MM.1S (cell line): ENCODE results near the gene VPS8.

Experiments used
- DNase-seq: peaks from one replicate; pipeline ENCODE4 v3.0.0-alpha.2; 2015
- H2AFZ ChIP-seq: fragments of 300-600 bp; sonication (generic); 2 replicates; pipeline ENCODE4 v1.6.0; 2016; ENCODE audit warnings: antibody characterized with exemption, low read length
- H3F3A ChIP-seq: fragments of 300-600 bp; sonication (generic); 2 replicates; pipeline ENCODE4 v1.6.1; 2016; ENCODE audit warnings: mild to moderate bottlenecking, antibody characterized with exemption, low read length, moderate library complexity, mixed read lengths; ENCODE audit not compliant: insufficient read depth
- H3K27ac ChIP-seq: fragments of 300-600 bp; sonication (generic); 2 replicates; pipeline ENCODE4 v1.5.1; 2016; ENCODE audit warnings: mild to moderate bottlenecking, low read length
- H3K27me3 ChIP-seq: fragments of 300-600 bp; sonication (generic); replicated peaks from 2 replicates; pipeline ENCODE4 v1.6.0; 2016; ENCODE audit warnings: low read length; ENCODE audit not compliant: insufficient read depth
- H3K36me3 ChIP-seq: fragments of 300-600 bp; sonication (generic); replicated peaks from 2 replicates; pipeline ENCODE4 v1.6.1; 2016; ENCODE audit warnings: mild to moderate bottlenecking, low read length, mixed read lengths; ENCODE audit not compliant: insufficient read depth
- H3K4me1 ChIP-seq: fragments of 300-600 bp; sonication (generic); 2 replicates; pipeline ENCODE4 v1.6.1; 2016; ENCODE audit warnings: low read length, mixed read lengths
- H3K4me2 ChIP-seq: fragments of 300-600 bp; sonication (generic); 2 replicates; pipeline ENCODE4 v1.6.0; 2016; ENCODE audit warnings: low read depth, low read length
- H3K4me3 ChIP-seq: fragments of 300-600 bp; sonication (generic); 2 replicates; pipeline ENCODE4 v1.5.1; 2016; ENCODE audit warnings: low read length, mixed read lengths
- H3K79me2 ChIP-seq: fragments of 300-600 bp; sonication (generic); 2 replicates; pipeline ENCODE4 v1.6.1; 2016; ENCODE audit warnings: mixed run types, low read length, mixed read lengths
- H3K9ac ChIP-seq: fragments of 300-600 bp; sonication (generic); 2 replicates; pipeline ENCODE4 v1.6.1; 2016; ENCODE audit warnings: low read length, mixed read lengths
- H3K9me2 ChIP-seq: fragments of 300-600 bp; sonication (generic); replicated peaks from 2 replicates; pipeline ENCODE4 v1.6.1; 2016; ENCODE audit warnings: mild to moderate bottlenecking, low read length, mixed read lengths; ENCODE audit not compliant: insufficient read depth
- H3K9me3 ChIP-seq: fragments of 300-600 bp; sonication (generic); replicated peaks from 2 replicates; pipeline ENCODE4 v1.6.1; 2016; ENCODE audit warnings: mild to moderate bottlenecking, low read length, mixed read lengths; ENCODE audit not compliant: insufficient read depth
- H4K20me1 ChIP-seq: fragments of 300-600 bp; sonication (generic); 2 replicates; pipeline ENCODE4 v1.6.1; 2016; ENCODE audit warnings: mild to moderate bottlenecking, low read length, moderate library complexity, mixed read lengths; ENCODE audit not compliant: insufficient read depth
- EZH2 ChIP-seq: fragments of 300-600 bp; sonication (generic); optimal IDR thresholded peaks from 2 replicates; pipeline ENCODE3; 2017; ENCODE audit warnings: low read depth, mild to moderate bottlenecking, antibody characterized with exemption, low read length, mixed read lengths
- EZH2phosphoT487 ChIP-seq: fragments of 300-600 bp; sonication (generic); IDR thresholded peaks from 2 replicates; pipeline ENCODE4 v1.6.1; 2018; ENCODE audit warnings: antibody characterized with exemption, low read length
- TF ChIP-seq, protein P1 (sequence below): fragments of 300-600 bp; sonication (generic); IDR thresholded peaks from 2 replicates; pipeline ENCODE4 v1.5.1; 2016; ENCODE audit warnings: antibody characterized with exemption, low read length, mixed read lengths

VPS8 gene

GRCh38 chr3:184816614-184817013 lies 4.6 kb downstream of the VPS8 start:
- Histone ChIP-seq H3K36me3 (no peaks in the 10 kb centered on the region), H3K27ac (no peak overlapping the region), H3K9me3 (no peaks in the 10 kb centered on the region), H2AFZ (no peak overlapping the region), H3K4me1 (peaks cover 14% of the 10 kb centered on the region), H3K27me3 (no peaks in the 10 kb centered on the region), H3F3A (0 out of 2 replicates have a peak, but pooled peaks cover 5% of the 10 kb centered on the region), H3K9me2 (no peaks in the 10 kb centered on the region), H3K79me2 (peaks cover 24% of the 10 kb centered on the region), H4K20me1 (no peaks in the 10 kb centered on the region), H3K9ac (no peak overlapping the region), H3K4me3 (no peak overlapping the region), H3K4me2 (no peak overlapping the region)
- DNase-seq, result no peak
- TF ChIP-seq, protein P1, sequence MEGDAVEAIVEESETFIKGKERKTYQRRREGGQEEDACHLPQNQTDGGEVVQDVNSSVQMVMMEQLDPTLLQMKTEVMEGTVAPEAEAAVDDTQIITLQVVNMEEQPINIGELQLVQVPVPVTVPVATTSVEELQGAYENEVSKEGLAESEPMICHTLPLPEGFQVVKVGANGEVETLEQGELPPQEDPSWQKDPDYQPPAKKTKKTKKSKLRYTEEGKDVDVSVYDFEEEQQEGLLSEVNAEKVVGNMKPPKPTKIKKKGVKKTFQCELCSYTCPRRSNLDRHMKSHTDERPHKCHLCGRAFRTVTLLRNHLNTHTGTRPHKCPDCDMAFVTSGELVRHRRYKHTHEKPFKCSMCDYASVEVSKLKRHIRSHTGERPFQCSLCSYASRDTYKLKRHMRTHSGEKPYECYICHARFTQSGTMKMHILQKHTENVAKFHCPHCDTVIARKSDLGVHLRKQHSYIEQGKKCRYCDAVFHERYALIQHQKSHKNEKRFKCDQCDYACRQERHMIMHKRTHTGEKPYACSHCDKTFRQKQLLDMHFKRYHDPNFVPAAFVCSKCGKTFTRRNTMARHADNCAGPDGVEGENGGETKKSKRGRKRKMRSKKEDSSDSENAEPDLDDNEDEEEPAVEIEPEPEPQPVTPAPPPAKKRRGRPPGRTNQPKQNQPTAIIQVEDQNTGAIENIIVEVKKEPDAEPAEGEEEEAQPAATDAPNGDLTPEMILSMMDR, result no peak
- TF ChIP-seq EZH2, result no peak
- TF ChIP-seq EZH2phosphoT487, result no peak

- Histone ChIP-seq H3K79me2 (no peaks in the 10 kb centered on the region), H4K20me1 (no peaks in the 10 kb centered on the region), H3K9me3 (no peaks in the 10 kb centered on the region), H3K4me1 (no peaks in the 10 kb centered on the region), H3K27ac (no peak overlapping the region), H3K9ac (no peak overlapping the region), H3K9me2 (no peaks in the 10 kb centered on the region), H3K4me2 (no peak overlapping the region), H3K4me3 (no peak overlapping the region), H3F3A (no peaks in the 10 kb centered on the region), H2AFZ (no peak overlapping the region), H3K36me3 (no peaks in the 10 kb centered on the region), H3K27me3 (no peaks in the 10 kb centered on the region)
- TF ChIP-seq, protein P1, result no peak
- TF ChIP-seq EZH2phosphoT487 (no peak), EZH2 (no peak)
- no peak for DNase-seq
Observed at GRCh38 chr3:184820525-184820924, 8.6 kb downstream of the VPS8 start.

DNA sequence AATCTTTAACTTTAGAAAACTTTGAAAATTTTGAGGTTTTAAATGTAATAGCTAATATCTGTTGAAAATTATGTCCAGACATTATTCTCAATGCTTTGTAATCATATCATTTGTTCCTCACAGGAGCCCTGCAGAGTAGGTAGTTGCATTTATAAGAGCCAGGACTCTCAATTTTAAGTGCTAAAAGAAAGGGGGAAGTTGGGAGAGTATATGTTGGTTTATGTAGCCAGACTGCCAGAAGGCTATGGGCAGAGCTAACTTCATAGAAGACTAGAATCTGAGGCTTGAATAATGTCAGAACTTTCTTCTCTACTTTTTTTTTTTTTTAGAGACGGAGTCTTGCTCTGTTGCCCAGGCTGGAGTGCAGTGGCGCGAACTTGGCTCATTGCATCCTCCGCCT lies 9.1 kb downstream of the VPS8 start:
- TF ChIP-seq, protein P1, result no peak
- no peak for TF ChIP-seq EZH2phosphoT487
- TF ChIP-seq EZH2, result no peak
- H3K79me2 ChIP-seq, result no peaks in the 10 kb centered on the region
- no peak overlapping the region for H3K9ac ChIP-seq
- no peaks in the 10 kb centered on the region for H3K4me1 ChIP-seq
- no peak for DNase-seq
- no peaks in the 10 kb centered on the region for H3K9me3 ChIP-seq
- no peak overlapping the region for H3K27ac ChIP-seq
- no peaks in the 10 kb centered on the region for H3F3A ChIP-seq
- no peaks in the 10 kb centered on the region for H3K27me3 ChIP-seq
- H3K4me2 ChIP-seq, result no peak overlapping the region
- no peak overlapping the region for H2AFZ ChIP-seq
- H3K36me3 ChIP-seq, result no peaks in the 10 kb centered on the region
- H3K9me2 ChIP-seq, result no peaks in the 10 kb centered on the region
- no peak overlapping the region for H3K4me3 ChIP-seq
- H4K20me1 ChIP-seq, result no peaks in the 10 kb centered on the region

DNA sequence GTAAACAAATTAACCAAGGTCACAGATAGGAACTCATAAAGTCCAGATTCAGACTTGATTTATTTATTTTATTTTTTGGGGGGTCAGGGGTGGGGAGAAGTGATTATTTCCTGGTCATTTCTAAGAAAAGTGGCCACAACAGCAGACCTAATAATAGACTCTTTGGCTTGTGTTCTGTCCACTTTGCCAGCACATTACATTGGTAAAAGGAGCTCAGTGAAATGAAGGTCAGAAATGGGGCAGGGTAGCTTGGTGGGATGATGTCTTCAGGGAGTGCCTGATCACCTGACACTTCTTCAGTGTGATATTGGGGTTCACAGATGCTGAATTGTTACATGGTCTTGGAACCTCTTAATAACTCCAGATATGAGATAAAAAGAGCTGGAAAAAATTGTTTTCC lies 10.1 kb downstream of the VPS8 start:
- Histone ChIP-seq H3K4me3 (no peak overlapping the region), H3K36me3 (no peaks in the 10 kb centered on the region), H3K9ac (no peak overlapping the region), H3K4me1 (no peaks in the 10 kb centered on the region), H3K27ac (no peak overlapping the region), H3K27me3 (no peaks in the 10 kb centered on the region), H3F3A (no peaks in the 10 kb centered on the region), H3K9me2 (no peaks in the 10 kb centered on the region), H3K4me2 (no peak overlapping the region), H4K20me1 (no peaks in the 10 kb centered on the region), H3K9me3 (no peaks in the 10 kb centered on the region), H3K79me2 (no peaks in the 10 kb centered on the region), H2AFZ (no peak overlapping the region)
- no peak for TF ChIP-seq EZH2
- TF ChIP-seq, protein P1, result no peak
- TF ChIP-seq EZH2phosphoT487, result no peak
- DNase-seq, result no peak
